Cardiac fibroblast (primary cell): Measurements from ENCODE around the gene SIGLEC12.

Source experiments
- DNase-seq, 2 donors: peaks; one replicate each; pipeline versions ENCODE4 v3.0.0 to v3.0.0-alpha.2; 2010; ENCODE audit warnings: low read depth in 2 of 2
- H3K4me3 ChIP-seq, 2 donors: replicated peaks in 1 of 2; 1 replicate in 1 of 2; 2 replicates in 1 of 2; pipeline ENCODE4 v1.5.1; 2011; ENCODE audit warnings: low read depth in 2 of 2, low read length in 2 of 2, mild to moderate bottlenecking in 2 of 2, moderate library complexity in 1 of 2
- CTCF ChIP-seq: IDR thresholded peaks from one replicate; pipeline ENCODE4 v1.5.1; 2011; ENCODE audit warnings: low read depth, mild to moderate bottlenecking, low read length, inconsistent platforms

Gene SIGLEC12

GRCh38 chr19:51509823-51510660, 8.4 kb upstream of the SIGLEC12 start:
- TF ChIP-seq CTCF: no peak
- DNase-seq: no peak
- H3K4me3 ChIP-seq: no peak overlapping the region

- DNase-seq: no peak
- no peak for TF ChIP-seq CTCF
- no peak overlapping the region for H3K4me3 ChIP-seq
Measured at GRCh38 chr19:51508059-51508733, 6.6 kb upstream of the SIGLEC12 start.

- no peak for DNase-seq
- TF ChIP-seq CTCF: no peak
- H3K4me3 ChIP-seq: no peak overlapping the region
Measured at GRCh38 chr19:51507640-51508058, 6.0 kb upstream of the SIGLEC12 start.

GRCh38 chr19:51507192-51507591, 5.6 kb upstream of the SIGLEC12 start:
- H3K4me3 ChIP-seq: no peak overlapping the region
- TF ChIP-seq CTCF: no peak
- no peak for DNase-seq

GRCh38 chr19:51505904-51506303, 4.3 kb upstream of the SIGLEC12 start:
- no peak overlapping the region for H3K4me3 ChIP-seq
- no peak for DNase-seq
- no peak for TF ChIP-seq CTCF

- no peak overlapping the region for H3K4me3 ChIP-seq
- no peak for TF ChIP-seq CTCF
- no peak for DNase-seq
Measured at GRCh38 chr19:51503896-51504295, 2.3 kb upstream of the SIGLEC12 start.
